HEK293 (cell line): Measurements from ENCODE around the gene ANKRD44.

Experiments used
- ZBTB1 ChIP-seq: fragments of 450-650 bp; formaldehyde crosslinking; IDR thresholded peaks from 2 replicates; pipeline ENCODE4 v1.5.1; 2016; ENCODE audit warnings: missing biosample characterization, missing genetic modification characterization
- ZFP41 ChIP-seq: fragments of 450-650 bp; formaldehyde crosslinking; IDR thresholded peaks from 2 replicates; pipeline ENCODE4 v1.5.1; 2016; ENCODE audit warnings: missing biosample characterization, missing genetic modification characterization, borderline replicate concordance
- ZNF157 ChIP-seq: fragments of 450-650 bp; formaldehyde crosslinking; IDR thresholded peaks from 2 replicates; pipeline ENCODE4 v1.5.1; 2016; ENCODE audit warnings: missing biosample characterization, missing genetic modification characterization
- ZNF211 ChIP-seq: fragments of 450-650 bp; formaldehyde crosslinking; IDR thresholded peaks from 2 replicates; pipeline ENCODE4 v1.5.1; 2016; ENCODE audit warnings: low read depth, missing biosample characterization, missing genetic modification characterization
- ZNF37A ChIP-seq: fragments of 450-650 bp; IDR thresholded peaks from 2 replicates; pipeline ENCODE4 v1.5.1; 2018; ENCODE audit warnings: missing biosample characterization, missing genetic modification characterization
- ZNF416 ChIP-seq: fragments of 450-650 bp; formaldehyde crosslinking; IDR thresholded peaks from 2 replicates; pipeline ENCODE4 v1.5.1; 2016; ENCODE audit warnings: missing biosample characterization, missing genetic modification characterization
- TF ChIP-seq, protein P1 (sequence below): fragments of 450-650 bp; formaldehyde crosslinking; optimal IDR thresholded peaks from 2 replicates; pipeline ENCODE3; 2016; ENCODE audit warnings: missing biosample characterization, mild to moderate bottlenecking, missing genetic modification characterization
- TF ChIP-seq, protein P2 (sequence below): fragments of 450-650 bp; formaldehyde crosslinking; IDR thresholded peaks from 2 replicates; pipeline ENCODE4 v1.5.1; 2016; ENCODE audit warnings: missing biosample characterization, missing genetic modification characterization

DNA sequence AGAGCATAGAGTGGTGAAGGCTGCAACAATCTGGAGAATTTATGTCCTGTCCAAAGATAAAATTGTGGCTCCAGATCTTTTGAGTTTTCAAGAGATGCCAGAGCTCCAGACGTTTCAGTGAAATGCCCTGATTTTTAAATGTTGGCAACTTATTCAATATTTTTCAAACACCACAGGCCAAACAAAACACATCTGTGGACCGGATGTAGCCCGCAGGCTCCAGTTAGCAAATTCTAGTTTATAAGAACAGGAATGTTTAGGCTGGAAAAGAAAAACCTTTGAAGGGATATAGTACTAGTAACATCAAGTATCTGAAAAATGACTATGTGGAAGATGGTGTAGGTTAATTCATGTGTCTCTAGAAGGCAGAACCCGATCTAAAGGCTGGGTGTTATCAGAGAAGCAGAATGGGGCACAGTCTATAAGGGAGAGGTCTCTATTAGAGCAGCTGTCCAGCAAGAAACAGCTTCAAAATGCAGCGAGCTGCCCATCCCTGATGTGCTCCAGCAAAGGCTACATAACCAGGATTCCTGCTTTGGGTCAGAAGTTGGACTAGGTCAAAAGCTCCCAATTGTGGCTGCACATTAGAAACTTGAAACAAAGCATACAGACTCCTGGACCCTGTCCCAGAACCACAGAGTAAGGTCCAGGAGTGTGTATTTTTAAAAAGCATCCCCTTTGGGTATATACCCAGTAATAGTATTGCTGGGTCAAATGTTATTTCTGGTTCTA lies 105.9 kb downstream of the ANKRD44 start:
- no peak for TF ChIP-seq ZFP41
- TF ChIP-seq ZNF157 (tag by site-specific recombination): no peak
- no peak for TF ChIP-seq ZNF416 (tag by site-specific recombination)
- TF ChIP-seq, protein P1, sequence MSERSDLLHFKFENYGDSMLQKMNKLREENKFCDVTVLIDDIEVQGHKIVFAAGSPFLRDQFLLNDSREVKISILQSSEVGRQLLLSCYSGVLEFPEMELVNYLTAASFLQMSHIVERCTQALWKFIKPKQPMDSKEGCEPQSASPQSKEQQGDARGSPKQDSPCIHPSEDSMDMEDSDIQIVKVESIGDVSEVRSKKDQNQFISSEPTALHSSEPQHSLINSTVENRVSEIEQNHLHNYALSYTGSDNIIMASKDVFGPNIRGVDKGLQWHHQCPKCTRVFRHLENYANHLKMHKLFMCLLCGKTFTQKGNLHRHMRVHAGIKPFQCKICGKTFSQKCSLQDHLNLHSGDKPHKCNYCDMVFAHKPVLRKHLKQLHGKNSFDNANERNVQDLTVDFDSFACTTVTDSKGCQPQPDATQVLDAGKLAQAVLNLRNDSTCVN (tag by site-specific recombination): no peak
- TF ChIP-seq, protein P2, sequence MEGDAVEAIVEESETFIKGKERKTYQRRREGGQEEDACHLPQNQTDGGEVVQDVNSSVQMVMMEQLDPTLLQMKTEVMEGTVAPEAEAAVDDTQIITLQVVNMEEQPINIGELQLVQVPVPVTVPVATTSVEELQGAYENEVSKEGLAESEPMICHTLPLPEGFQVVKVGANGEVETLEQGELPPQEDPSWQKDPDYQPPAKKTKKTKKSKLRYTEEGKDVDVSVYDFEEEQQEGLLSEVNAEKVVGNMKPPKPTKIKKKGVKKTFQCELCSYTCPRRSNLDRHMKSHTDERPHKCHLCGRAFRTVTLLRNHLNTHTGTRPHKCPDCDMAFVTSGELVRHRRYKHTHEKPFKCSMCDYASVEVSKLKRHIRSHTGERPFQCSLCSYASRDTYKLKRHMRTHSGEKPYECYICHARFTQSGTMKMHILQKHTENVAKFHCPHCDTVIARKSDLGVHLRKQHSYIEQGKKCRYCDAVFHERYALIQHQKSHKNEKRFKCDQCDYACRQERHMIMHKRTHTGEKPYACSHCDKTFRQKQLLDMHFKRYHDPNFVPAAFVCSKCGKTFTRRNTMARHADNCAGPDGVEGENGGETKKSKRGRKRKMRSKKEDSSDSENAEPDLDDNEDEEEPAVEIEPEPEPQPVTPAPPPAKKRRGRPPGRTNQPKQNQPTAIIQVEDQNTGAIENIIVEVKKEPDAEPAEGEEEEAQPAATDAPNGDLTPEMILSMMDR: no peak
- TF ChIP-seq ZBTB1 (tag by site-specific recombination): no peak
- TF ChIP-seq ZNF211 (tag by site-specific recombination): no peak
- TF ChIP-seq ZNF37A (tag by site-specific recombination): no peak
